HL-60/S4 treated with retinoic acid at 250 ng/mL for 4 days and 3 days (cell line): ENCODE results near the gene MSRB1.

ENCODE experiments used
- in situ Hi-C: fragments of 300-500 bp; cut with MboI; formaldehyde crosslinking; loops from 2 replicates; pipeline ENCODE4 v1.7.0; 2022; ENCODE audit warnings: low sequenced_read_pairs

The MSRB1 gene

GRCh38 chr16:1918351-1919326 is 24.4 kb downstream of the MSRB1 start, which contains the start of gene HS3ST6:
HS3ST6 (minus strand) TSS chr16:1918415; CDS start chr16:1918323, 92 bp downstream.
- in situ Hi-C loops, result no loop called here

- in situ Hi-C loops, result no loop called here
Observed at GRCh38 chr16:1917665-1918350, 25.2 kb downstream of the MSRB1 start.

- in situ Hi-C loops, result no loop called here
Observed at GRCh38 chr16:1917056-1917664, 25.8 kb downstream of the MSRB1 start.

GRCh38 chr16:1916640-1916990 is 26.4 kb downstream of the MSRB1 start:
- in situ Hi-C loops, result no loop called here

- in situ Hi-C loops, result no loop called here
Observed at GRCh38 chr16:1915732-1916639, 27.0 kb downstream of the MSRB1 start.

- in situ Hi-C loops, result no loop called here
Observed at GRCh38 chr16:1914988-1915387, 28.0 kb downstream of the MSRB1 start.

- in situ Hi-C loops, result no loop called here
Observed at GRCh38 chr16:1914084-1914608, 28.9 kb downstream of the MSRB1 start.

GRCh38 chr16:1913327-1914083 is 29.5 kb downstream of the MSRB1 start:
- in situ Hi-C loops, result no loop called here

GRCh38 chr16:1912215-1912543 is 30.8 kb downstream of the MSRB1 start:
- in situ Hi-C loops, result no loop called here

- in situ Hi-C loops, result no loop called here
Observed at GRCh38 chr16:1911467-1912214, 31.4 kb downstream of the MSRB1 start.

- in situ Hi-C loops, result no loop called here
Observed at GRCh38 chr16:1909561-1910231, 33.3 kb downstream of the MSRB1 start.

- in situ Hi-C loops, result no loop called here
Observed at GRCh38 chr16:1908983-1909382, 34.0 kb downstream of the MSRB1 start.

GRCh38 chr16:1908184-1908583 is 34.8 kb downstream of the MSRB1 start:
- in situ Hi-C loops, result no loop called here

- in situ Hi-C loops, result no loop called here
Observed at GRCh38 chr16:1907226-1907860, 35.7 kb downstream of the MSRB1 start.

- in situ Hi-C loops, result no loop called here
Observed at GRCh38 chr16:1906846-1907165, 36.2 kb downstream of the MSRB1 start.

- in situ Hi-C loops, result no loop called here
Observed at GRCh38 chr16:1906055-1906845, 36.7 kb downstream of the MSRB1 start.
